ENCODE data around the gene DNAI4. TPM values are rescaled to one million over a fixed set of nuclear protein-coding genes. Genes with fewer than 3 reads are reported as not detected.
"Not testable (repeated sequence)": the region's sequence is repeated elsewhere in the genome, so short reads cannot be mapped to it uniquely, and the experiment has no call there.

Gene DNAI4
- total and polyA plus RNA-seq, 2 experiments from 2014 or later: 0.90 to 3.8 TPM

DNA sequence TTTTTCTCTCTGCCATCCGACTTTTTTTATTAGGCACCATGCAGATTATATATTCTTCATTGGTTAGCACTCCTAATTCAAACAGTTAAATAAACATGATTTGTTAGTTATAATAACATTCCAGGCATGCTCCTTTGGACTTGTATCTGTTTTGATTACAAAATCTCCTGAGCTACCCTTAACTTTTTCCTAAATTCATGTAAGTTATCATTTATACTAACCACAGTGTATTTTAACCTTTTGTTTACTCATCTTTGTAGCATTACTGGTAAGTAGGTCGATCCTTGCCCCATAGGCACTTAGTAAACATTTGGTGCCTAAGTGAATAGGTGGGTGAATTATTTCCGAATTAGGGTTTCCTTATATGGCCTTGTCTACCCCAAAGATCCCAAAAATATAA lies 43.9 kb upstream of the DNAI4 start:
- TF ChIP-seq ZNF462 (CRISPR knock-in tag; IDR thresholded peaks at IDR 0.05) (no peak), CREB1 (CRISPR knock-in tag; IDR thresholded peaks at IDR 0.05; ENCODE audit: low read depth) (no peak), STAT1 (IDR thresholded peaks at IDR 0.05; ENCODE audit: unreplicated experiment) (no peak), POLR2AphosphoS5 (IDR thresholded peaks at IDR 0.05; ENCODE audit: low read depth) (no peak), EZH2phosphoT487 (IDR thresholded peaks at IDR 0.05; ENCODE audit: unreplicated experiment) (no peak)
- TF ChIP-seq, protein P1, sequence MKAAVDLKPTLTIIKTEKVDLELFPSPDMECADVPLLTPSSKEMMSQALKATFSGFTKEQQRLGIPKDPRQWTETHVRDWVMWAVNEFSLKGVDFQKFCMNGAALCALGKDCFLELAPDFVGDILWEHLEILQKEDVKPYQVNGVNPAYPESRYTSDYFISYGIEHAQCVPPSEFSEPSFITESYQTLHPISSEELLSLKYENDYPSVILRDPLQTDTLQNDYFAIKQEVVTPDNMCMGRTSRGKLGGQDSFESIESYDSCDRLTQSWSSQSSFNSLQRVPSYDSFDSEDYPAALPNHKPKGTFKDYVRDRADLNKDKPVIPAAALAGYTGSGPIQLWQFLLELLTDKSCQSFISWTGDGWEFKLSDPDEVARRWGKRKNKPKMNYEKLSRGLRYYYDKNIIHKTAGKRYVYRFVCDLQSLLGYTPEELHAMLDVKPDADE (IDR thresholded peaks at IDR 0.05): no peak
- TF ChIP-seq, protein P2, sequence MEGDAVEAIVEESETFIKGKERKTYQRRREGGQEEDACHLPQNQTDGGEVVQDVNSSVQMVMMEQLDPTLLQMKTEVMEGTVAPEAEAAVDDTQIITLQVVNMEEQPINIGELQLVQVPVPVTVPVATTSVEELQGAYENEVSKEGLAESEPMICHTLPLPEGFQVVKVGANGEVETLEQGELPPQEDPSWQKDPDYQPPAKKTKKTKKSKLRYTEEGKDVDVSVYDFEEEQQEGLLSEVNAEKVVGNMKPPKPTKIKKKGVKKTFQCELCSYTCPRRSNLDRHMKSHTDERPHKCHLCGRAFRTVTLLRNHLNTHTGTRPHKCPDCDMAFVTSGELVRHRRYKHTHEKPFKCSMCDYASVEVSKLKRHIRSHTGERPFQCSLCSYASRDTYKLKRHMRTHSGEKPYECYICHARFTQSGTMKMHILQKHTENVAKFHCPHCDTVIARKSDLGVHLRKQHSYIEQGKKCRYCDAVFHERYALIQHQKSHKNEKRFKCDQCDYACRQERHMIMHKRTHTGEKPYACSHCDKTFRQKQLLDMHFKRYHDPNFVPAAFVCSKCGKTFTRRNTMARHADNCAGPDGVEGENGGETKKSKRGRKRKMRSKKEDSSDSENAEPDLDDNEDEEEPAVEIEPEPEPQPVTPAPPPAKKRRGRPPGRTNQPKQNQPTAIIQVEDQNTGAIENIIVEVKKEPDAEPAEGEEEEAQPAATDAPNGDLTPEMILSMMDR (conservative IDR thresholded peaks at IDR 0.05; ENCODE audit: low read depth in 2 of 2): no peak
- peaks cover 56% of the 10 kb centered on the region for H3K36me3 Mint-ChIP-seq (ENCODE audit: low read depth)
- 0 out of 2 replicates have a peak, but pooled peaks cover 11% of the 10 kb centered on the region for H3K79me2 ChIP-seq (replicated peaks; ENCODE audit: insufficient read depth)
- H3K27me3 ChIP-seq (ENCODE audit: insufficient read depth): no peaks in the 10 kb centered on the region
- H3K4me1 ChIP-seq (ENCODE audit: insufficient read depth): no peaks in the 10 kb centered on the region
- H3K4me3 ChIP-seq: no peak overlapping the region
- H3K4me1 Mint-ChIP-seq: no peaks in the 10 kb centered on the region
- H3K27me3 Mint-ChIP-seq (ENCODE audit: insufficient read depth, low read depth, poor library complexity): no peaks in the 10 kb centered on the region
- no peak overlapping the region for H3K27ac Mint-ChIP-seq
- no peak overlapping the region for H3K4me3 Mint-ChIP-seq
- no peaks in the 10 kb centered on the region; the same call in 2 of the 3 replicates for H3K9me3 Mint-ChIP-seq
- no peak overlapping the region for H3K27ac ChIP-seq (ENCODE audit: low read depth)
- no peak overlapping the region for H2AFZ ChIP-seq
- no peak overlapping the region for H3K4me2 ChIP-seq
- ATAC-seq (no peak), DNase-seq (ENCODE audit: low spot score) (no peak)
- H3K36me3 ChIP-seq (ENCODE audit: insufficient read depth): peaks cover 30% of the 10 kb centered on the region
- H3F3A ChIP-seq (replicated peaks; ENCODE audit: low read depth): no peaks in the 10 kb centered on the region
- peaks cover 4% of the 10 kb centered on the region for H4K20me1 ChIP-seq (replicated peaks; ENCODE audit: insufficient read depth)
- no peaks in the 10 kb centered on the region for H3K9me2 ChIP-seq (ENCODE audit: insufficient read depth)

DNA sequence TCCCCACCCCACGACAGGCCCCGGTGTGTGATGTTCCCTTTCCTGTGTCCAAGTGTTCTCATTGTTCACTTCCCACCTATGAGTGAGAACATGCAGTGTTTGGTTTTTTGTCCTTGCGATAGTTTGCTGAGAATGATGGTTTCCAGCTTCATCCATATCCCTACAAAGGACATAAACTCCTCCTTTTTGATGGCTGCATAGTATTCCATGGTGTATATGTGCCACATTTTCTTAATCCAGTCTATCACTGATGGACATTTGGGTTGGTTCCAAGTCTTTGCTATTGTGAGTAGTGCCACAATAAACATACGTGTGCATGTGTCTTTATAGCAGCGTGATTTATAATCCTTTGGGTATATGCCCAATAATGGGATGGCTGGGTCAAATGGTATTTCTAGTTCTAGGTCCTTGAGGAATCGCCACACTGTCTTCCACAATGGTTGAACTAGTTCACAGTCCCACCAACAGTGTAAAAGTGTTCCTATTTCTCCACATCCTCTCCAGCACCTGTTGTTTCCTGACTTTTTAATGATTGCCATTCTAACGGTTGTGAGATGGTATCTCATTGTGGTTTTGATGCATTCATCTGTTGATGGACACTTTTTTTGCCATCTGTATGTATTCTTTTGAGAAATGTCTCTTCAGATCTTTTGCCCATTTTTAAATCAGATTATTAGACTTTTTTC lies 41.7 kb upstream of the DNAI4 start:
- not testable (repeated sequence) for H3K9me2 ChIP-seq (ENCODE audit: insufficient read depth); H3K4me3 ChIP-seq; H3K27ac ChIP-seq (ENCODE audit: low read depth); H3K4me2 ChIP-seq; H3K4me1 ChIP-seq (ENCODE audit: insufficient read depth); H4K20me1 ChIP-seq (replicated peaks; ENCODE audit: insufficient read depth); H2AFZ ChIP-seq; DNase-seq (ENCODE audit: low spot score); H3F3A ChIP-seq (replicated peaks; ENCODE audit: low read depth); H3K4me1 Mint-ChIP-seq; H3K9me3 Mint-ChIP-seq; H3K27me3 ChIP-seq (ENCODE audit: insufficient read depth); ATAC-seq; H3K4me3 Mint-ChIP-seq; H3K27me3 Mint-ChIP-seq (ENCODE audit: insufficient read depth, low read depth, poor library complexity); H3K27ac Mint-ChIP-seq
- Histone ChIP-seq H3K79me2 (replicated peaks; ENCODE audit: insufficient read depth) (0 out of 2 replicates have a peak, but pooled peaks cover 11% of the 10 kb centered on the region), H3K36me3 (ENCODE audit: insufficient read depth) (peaks cover 25% of the 10 kb centered on the region)
- H3K36me3 Mint-ChIP-seq (ENCODE audit: low read depth): peaks cover 71% of the 10 kb centered on the region
